ENCODE data around the gene SLC17A3.

GRCh38 chr6:25872814-25873213 is 1.2 kb downstream of the SLC17A3 start:
- no peak for TF ChIP-seq POLR2A (IDR thresholded peaks at IDR 0.05; ENCODE audit: borderline replicate concordance, extremely low read depth, insufficient read depth, insufficient read length)
- no peak for TF ChIP-seq ZBTB33 (IDR thresholded peaks at IDR 0.05; ENCODE audit: extremely low read depth, insufficient replicate concordance, low read length)
